Measurements from ENCODE around the gene FBXO41.

- TF ChIP-seq ZFP1 (CRISPR knock-in tag; IDR thresholded peaks at IDR 0.05) (no peak), ZNF24 (IDR thresholded peaks at IDR 0.05) (no peak), SMARCC2 (IDR thresholded peaks at IDR 0.05; ENCODE audit: low read depth) (no peak), IRF2 (CRISPR knock-in tag; IDR thresholded peaks at IDR 0.05) (no peak), ZNF263 (CRISPR knock-in tag; IDR thresholded peaks at IDR 0.05; ENCODE audit: borderline replicate concordance) (no peak), HDAC6 (IDR thresholded peaks at IDR 0.05; ENCODE audit: low read depth, low read length) (no peak), ADNP (tag; IDR thresholded peaks at IDR 0.05) (no peak), KDM4B (IDR thresholded peaks at IDR 0.05; ENCODE audit: borderline replicate concordance in 2 of 2, low read depth in 1 of 2) (no peak), PHF20 (IDR thresholded peaks at IDR 0.05; ENCODE audit: partially characterized antibody) (no peak), POLR2AphosphoS5 (IDR thresholded peaks at IDR 0.05; ENCODE audit: control insufficient read depth, insufficient read depth, low read depth, low read length) (no peak), POLR2A (conservative IDR thresholded peaks at IDR 0.05) (no peak), ETV6 (IDR thresholded peaks at IDR 0.05; ENCODE audit: borderline replicate concordance in 1 of 2, low read depth in 2 of 2, low read length in 1 of 2) (no peak), ETV6 (CRISPR knock-in tag; IDR thresholded peaks at IDR 0.05; ENCODE audit: borderline replicate concordance) (no peak)
- TF ChIP-seq, protein P1, sequence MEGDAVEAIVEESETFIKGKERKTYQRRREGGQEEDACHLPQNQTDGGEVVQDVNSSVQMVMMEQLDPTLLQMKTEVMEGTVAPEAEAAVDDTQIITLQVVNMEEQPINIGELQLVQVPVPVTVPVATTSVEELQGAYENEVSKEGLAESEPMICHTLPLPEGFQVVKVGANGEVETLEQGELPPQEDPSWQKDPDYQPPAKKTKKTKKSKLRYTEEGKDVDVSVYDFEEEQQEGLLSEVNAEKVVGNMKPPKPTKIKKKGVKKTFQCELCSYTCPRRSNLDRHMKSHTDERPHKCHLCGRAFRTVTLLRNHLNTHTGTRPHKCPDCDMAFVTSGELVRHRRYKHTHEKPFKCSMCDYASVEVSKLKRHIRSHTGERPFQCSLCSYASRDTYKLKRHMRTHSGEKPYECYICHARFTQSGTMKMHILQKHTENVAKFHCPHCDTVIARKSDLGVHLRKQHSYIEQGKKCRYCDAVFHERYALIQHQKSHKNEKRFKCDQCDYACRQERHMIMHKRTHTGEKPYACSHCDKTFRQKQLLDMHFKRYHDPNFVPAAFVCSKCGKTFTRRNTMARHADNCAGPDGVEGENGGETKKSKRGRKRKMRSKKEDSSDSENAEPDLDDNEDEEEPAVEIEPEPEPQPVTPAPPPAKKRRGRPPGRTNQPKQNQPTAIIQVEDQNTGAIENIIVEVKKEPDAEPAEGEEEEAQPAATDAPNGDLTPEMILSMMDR (IDR thresholded peaks at IDR 0.05 in 2 of 3, conservative IDR thresholded peaks at IDR 0.05 in 1 of 3; ENCODE audit: insufficient read depth in 2 of 3, low read depth in 1 of 3, low read length in 3 of 3): no peak
- TF ChIP-seq, protein P2, sequence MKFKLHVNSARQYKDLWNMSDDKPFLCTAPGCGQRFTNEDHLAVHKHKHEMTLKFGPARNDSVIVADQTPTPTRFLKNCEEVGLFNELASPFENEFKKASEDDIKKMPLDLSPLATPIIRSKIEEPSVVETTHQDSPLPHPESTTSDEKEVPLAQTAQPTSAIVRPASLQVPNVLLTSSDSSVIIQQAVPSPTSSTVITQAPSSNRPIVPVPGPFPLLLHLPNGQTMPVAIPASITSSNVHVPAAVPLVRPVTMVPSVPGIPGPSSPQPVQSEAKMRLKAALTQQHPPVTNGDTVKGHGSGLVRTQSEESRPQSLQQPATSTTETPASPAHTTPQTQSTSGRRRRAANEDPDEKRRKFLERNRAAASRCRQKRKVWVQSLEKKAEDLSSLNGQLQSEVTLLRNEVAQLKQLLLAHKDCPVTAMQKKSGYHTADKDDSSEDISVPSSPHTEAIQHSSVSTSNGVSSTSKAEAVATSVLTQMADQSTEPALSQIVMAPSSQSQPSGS (CRISPR knock-in tag; IDR thresholded peaks at IDR 0.05): no peak
Measured at GRCh38 chr2:73225513-73226360, 58.5 kb downstream of the FBXO41 start.
